Adrenal gland (tissue), 12 donors: ENCODE data around the gene RAB9A. TPM values are rescaled to one million over a fixed set of nuclear protein-coding genes. Genes with fewer than 3 reads are reported as not detected.

ENCODE experiments used
- DNase-seq, 7 donors: peaks; one replicate each; pipeline ENCODE4 v3.0.0-alpha.2; 2019 to 2020
- H3K27ac ChIP-seq, 5 donors: fragments of 200-600 bp; sonication (generic) in 4 of 5; 1 replicate in 3 of 5; 2 replicates in 2 of 5; pipeline versions ENCODE4 v1.5.1 to v1.8.0; 2016 to 2020; ENCODE audit warnings: mild to moderate bottlenecking in 1 of 5
- H3K27me3 ChIP-seq: fragments of 200-600 bp; 2 replicates; pipeline ENCODE4 v1.8.0; 2021
- H3K36me3 ChIP-seq, 2 donors: fragments of 200-600 bp; replicated peaks in 1 of 2; 1 replicate in 1 of 2; 2 replicates in 1 of 2; pipeline versions ENCODE4 v1.5.1 to v1.8.0; 2018 to 2022
- H3K4me1 ChIP-seq, 2 donors: fragments of 200-600 bp; replicated peaks in 1 of 2; 1 replicate in 1 of 2; 2 replicates in 1 of 2; pipeline versions ENCODE4 v1.5.1 to v1.8.0; 2018 to 2021
- H3K4me3 ChIP-seq, 4 donors: fragments of 200-600 bp; sonication (generic) in 3 of 4; one replicate each; pipeline ENCODE4 v1.5.1; 2016 to 2018
- H3K9me3 ChIP-seq, 3 donors: fragments of 200-600 bp; sonication (generic) in 1 of 3; replicated peaks in 1 of 3; 1 replicate in 2 of 3; 2 replicates in 1 of 3; pipeline versions ENCODE4 v1.5.1 to v1.8.0; 2016 to 2021
- POLR2A ChIP-seq, 2 donors: fragments of 450-650 bp; IDR thresholded peaks; one replicate each; pipeline ENCODE4 v1.6.1; 2017; ENCODE audit warnings: antibody characterized with exemption in 2 of 2, mild to moderate bottlenecking in 2 of 2, moderate library complexity in 1 of 2
- WGBS, 4 donors: extraction: QIAGEN DNeasy Blood & Tissue Kit in 2 of 4; methylation state at CpG; one replicate each; pipeline versions ENCODE4 v1.1.5 to v1.1.7; 2013 to 2017; 5-methylcytosine and 5-hydroxymethylcytosine counted together
- intact Hi-C, 2 donors: fragments of 100-400 bp; cut with DNase I; formaldehyde crosslinking; loops; one replicate each; pipeline versions ENCODE4 v1.14.1 to v1.15.0; 2022 to 2023
- polyA plus RNA-seq, 3 donors: library from polyadenylated mRNA; stranded (reverse); fragments of 200-250 nt in 2 of 3; fragments of 350-450 nt in 1 of 3; fragmentation: Illumina TruSeq in 1 of 3; extraction: RNeasy Lipid Tissue Mini Kit (QIAGEN cat#74804) in 1 of 3; gene quantifications; one replicate each; pipeline ENCODE4 v1.2.3, GENCODE V29; 2013 to 2014
- total RNA-seq, 9 donors: library from RNA; depleted of rRNA in 4 of 9; stranded (reverse); fragments of >200 nt in 4 of 9; fragments of 120-200 nt in 1 of 9; fragmentation: NEBNext Ultra II Directional in 1 of 9; extraction: Animal tissue kit (Norgen Biotek cat#: 25700) in 1 of 9; gene quantifications; one replicate each; pipeline versions ENCODE4 v1.1.0 to v1.2.4, GENCODE V29; 2013 to 2023
- TF ChIP-seq, protein P1 (sequence below), 6 experiments: fragments of 450-650 bp in 4 of 6; fragments of 200-600 bp in 2 of 6; sonication (generic) in 1 of 6; IDR thresholded peaks; 1 replicate in 5 of 6; 2 replicates in 1 of 6; pipeline versions ENCODE4 v1.5.1 to v1.8.0; 2016 to 2021; ENCODE audit warnings: antibody characterized with exemption in 6 of 6, mild to moderate bottlenecking in 2 of 6, moderate library complexity in 1 of 6
- donor health status: healthy with polysubstance abuse.
- donor health status: Bipolar disorder and iron deficiency.
- donor health status: DM: yes; HTN: yes; CAD: no.
- donor health status: DM: no; HTN: no; CAD: no.
- donor health status: DM: no; HTN: no; CAD: no.
- donor health status: DM: yes; HTN: yes; CAD: no.

RAB9A gene
- total and polyA plus RNA-seq, 12 donors: 23.8 to 153 (median 66.9) TPM

- no peaks in the 10 kb centered on the region for H3K9me3 ChIP-seq
- no peak overlapping the region for H3K4me3 ChIP-seq
- no peak for DNase-seq
- H3K4me1 ChIP-seq: no peaks in the 10 kb centered on the region
- no peak overlapping the region for H3K27ac ChIP-seq
- peaks cover 0 to 24% of the 10 kb centered on the region in 2 donors for H3K36me3 ChIP-seq
- H3K27me3 ChIP-seq: no peaks in the 10 kb centered on the region
- TF ChIP-seq, protein P1, sequence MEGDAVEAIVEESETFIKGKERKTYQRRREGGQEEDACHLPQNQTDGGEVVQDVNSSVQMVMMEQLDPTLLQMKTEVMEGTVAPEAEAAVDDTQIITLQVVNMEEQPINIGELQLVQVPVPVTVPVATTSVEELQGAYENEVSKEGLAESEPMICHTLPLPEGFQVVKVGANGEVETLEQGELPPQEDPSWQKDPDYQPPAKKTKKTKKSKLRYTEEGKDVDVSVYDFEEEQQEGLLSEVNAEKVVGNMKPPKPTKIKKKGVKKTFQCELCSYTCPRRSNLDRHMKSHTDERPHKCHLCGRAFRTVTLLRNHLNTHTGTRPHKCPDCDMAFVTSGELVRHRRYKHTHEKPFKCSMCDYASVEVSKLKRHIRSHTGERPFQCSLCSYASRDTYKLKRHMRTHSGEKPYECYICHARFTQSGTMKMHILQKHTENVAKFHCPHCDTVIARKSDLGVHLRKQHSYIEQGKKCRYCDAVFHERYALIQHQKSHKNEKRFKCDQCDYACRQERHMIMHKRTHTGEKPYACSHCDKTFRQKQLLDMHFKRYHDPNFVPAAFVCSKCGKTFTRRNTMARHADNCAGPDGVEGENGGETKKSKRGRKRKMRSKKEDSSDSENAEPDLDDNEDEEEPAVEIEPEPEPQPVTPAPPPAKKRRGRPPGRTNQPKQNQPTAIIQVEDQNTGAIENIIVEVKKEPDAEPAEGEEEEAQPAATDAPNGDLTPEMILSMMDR (IDR thresholded peaks at IDR 0.05): no peak
- no peak for TF ChIP-seq POLR2A (IDR thresholded peaks at IDR 0.05)
- intact Hi-C loops: loop anchor here in 1 of 2 donors (10.0 kb wide), 1 partner anchor 280 kb away; no protein-coding TSS in a partner anchor
- 71 to 80% (median 76%) methylated on average over 1 of the region's 1 CpG for WGBS, 4 donors
These were observed 66.3 kb downstream of the RAB9A start for GRCh38 chrX:13755254-13755653.

- TF ChIP-seq POLR2A (IDR thresholded peaks at IDR 0.05): no peak
- TF ChIP-seq, protein P1 (IDR thresholded peaks at IDR 0.05): no peak
- H3K4me1 ChIP-seq: no peaks in the 10 kb centered on the region
- no peak for DNase-seq
- H3K27me3 ChIP-seq: no peaks in the 10 kb centered on the region
- H3K4me3 ChIP-seq: no peak overlapping the region
- H3K9me3 ChIP-seq: no peaks in the 10 kb centered on the region
- WGBS, 4 donors: 90 to 95% (median 92%) methylated on average over 4 of the region's 4 CpGs
- peaks cover 0 to 34% of the 10 kb centered on the region in 2 donors for H3K36me3 ChIP-seq
- H3K27ac ChIP-seq: no peak overlapping the region
- intact Hi-C loops: loop anchor here in 1 of 2 donors (10.0 kb wide), 1 partner anchor 278 kb away; no protein-coding TSS in a partner anchor
These were observed 67.5 kb downstream of the RAB9A start for GRCh38 chrX:13756381-13756780.

DNA sequence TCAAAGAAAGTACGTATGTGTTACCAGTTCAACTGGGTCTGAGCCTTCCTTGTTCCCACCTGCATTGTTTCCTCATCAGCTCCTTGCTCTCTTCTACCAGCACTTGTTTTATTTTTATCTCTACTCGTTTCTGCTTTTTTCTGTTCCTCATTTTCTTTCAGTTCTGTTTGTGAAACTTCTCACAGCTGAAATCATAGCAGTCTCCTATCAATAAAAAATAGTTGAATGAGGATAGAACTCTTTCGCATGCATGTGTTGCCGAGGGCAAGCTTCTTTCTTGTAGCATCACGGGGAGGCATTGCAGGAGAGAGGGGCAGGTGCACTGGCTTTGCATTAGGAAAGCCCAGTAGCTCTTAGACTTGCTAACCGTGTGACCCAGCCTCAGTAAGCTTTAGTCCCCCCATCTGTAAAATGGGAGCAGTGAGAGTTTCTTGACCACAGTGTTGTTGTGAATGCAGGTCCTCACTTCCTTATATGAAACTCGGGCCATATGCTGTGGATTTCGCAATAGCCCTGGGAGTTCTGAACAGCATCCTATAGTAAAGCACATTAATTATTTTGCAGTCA, 70.3 kb downstream of the RAB9A start:
- intact Hi-C loops: loop anchor here in 1 of 2 donors (10.0 kb wide), 1 partner anchor 276 kb away; no protein-coding TSS in a partner anchor
- peaks cover 0 to 35% of the 10 kb centered on the region in 2 donors for H3K36me3 ChIP-seq
- WGBS, 4 donors: 73 to 83% (median 78%) methylated on average over 7 to 8 of the region's 8 CpGs

More for the DNA sequence above, 70.3 kb downstream of the RAB9A start:
- no peak overlapping the region for H3K27ac ChIP-seq
- no peaks in the 10 kb centered on the region for H3K4me1 ChIP-seq
- no peaks in the 10 kb centered on the region for H3K9me3 ChIP-seq
- TF ChIP-seq POLR2A (IDR thresholded peaks at IDR 0.05): no peak
- TF ChIP-seq, protein P1 (IDR thresholded peaks at IDR 0.05): no peak
- DNase-seq: no peak
- no peak overlapping the region for H3K4me3 ChIP-seq
- no peaks in the 10 kb centered on the region for H3K27me3 ChIP-seq

Other genes starting within 250 kb of the RAB9A start
- gene EGFL6, start 119.5 kb upstream of the RAB9A start, total RNA-seq: under 1 TPM in 1 of 9 donors, not detected in 8; 1.00 TPM
- gene EGFL6, start 119.5 kb upstream of the RAB9A start, polyA plus RNA-seq: not detected
- 10 to 100 TPM in 1 of 9 donors, 1 to 10 TPM in 8; 2.8 to 24.8 (median 4.6) TPM for gene TCEANC, start 36.0 kb upstream of the RAB9A start, total RNA-seq
- gene TCEANC, start 36.0 kb upstream of the RAB9A start, polyA plus RNA-seq: 1 to 10 TPM; 2.0 to 5.3 (median 3.3) TPM
- gene TRAPPC2, start 45.5 kb downstream of the RAB9A start, total RNA-seq: 10 to 100 TPM in 8 of 9 donors, 1 to 10 TPM in 1; 8.8 to 20.5 (median 12.8) TPM
- gene TRAPPC2, start 45.5 kb downstream of the RAB9A start, polyA plus RNA-seq: 1 to 10 TPM; 4.3 to 6.8 (median 6.2) TPM
- 10 to 100 TPM in 7 of 9 donors, 1 to 10 TPM in 2; 5.6 to 22.2 (median 14.9) TPM for gene OFD1, start 45.6 kb downstream of the RAB9A start, total RNA-seq
- 100 to 1,000 TPM in 1 of 3 donors, 10 to 100 TPM in 2; 11.8 to 129 (median 65.6) TPM for gene OFD1, start 45.6 kb downstream of the RAB9A start, polyA plus RNA-seq
- gene GPM6B, start 128.0 kb downstream of the RAB9A start, total RNA-seq: 1 to 10 TPM; 1.0 to 7.5 (median 4.1) TPM
- gene GPM6B, start 128.0 kb downstream of the RAB9A start, polyA plus RNA-seq: 1 to 10 TPM; 4.2 to 4.8 (median 4.2) TPM